GM18511 (cell line): Measurements from ENCODE around the gene MADCAM1.
"Not testable (repeated sequence)": the region's sequence is repeated elsewhere in the genome, so short reads cannot be mapped to it uniquely, and the experiment has no call there.

Source experiments
- ATAC-seq: cut with Tn5 transposase; IDR thresholded peaks from one replicate; pipeline ENCODE4 v1.9.1; 2021; ENCODE audit warnings: mild to moderate bottlenecking, moderate library complexity; ENCODE audit not compliant: unreplicated experiment

The MADCAM1 gene

DNA sequence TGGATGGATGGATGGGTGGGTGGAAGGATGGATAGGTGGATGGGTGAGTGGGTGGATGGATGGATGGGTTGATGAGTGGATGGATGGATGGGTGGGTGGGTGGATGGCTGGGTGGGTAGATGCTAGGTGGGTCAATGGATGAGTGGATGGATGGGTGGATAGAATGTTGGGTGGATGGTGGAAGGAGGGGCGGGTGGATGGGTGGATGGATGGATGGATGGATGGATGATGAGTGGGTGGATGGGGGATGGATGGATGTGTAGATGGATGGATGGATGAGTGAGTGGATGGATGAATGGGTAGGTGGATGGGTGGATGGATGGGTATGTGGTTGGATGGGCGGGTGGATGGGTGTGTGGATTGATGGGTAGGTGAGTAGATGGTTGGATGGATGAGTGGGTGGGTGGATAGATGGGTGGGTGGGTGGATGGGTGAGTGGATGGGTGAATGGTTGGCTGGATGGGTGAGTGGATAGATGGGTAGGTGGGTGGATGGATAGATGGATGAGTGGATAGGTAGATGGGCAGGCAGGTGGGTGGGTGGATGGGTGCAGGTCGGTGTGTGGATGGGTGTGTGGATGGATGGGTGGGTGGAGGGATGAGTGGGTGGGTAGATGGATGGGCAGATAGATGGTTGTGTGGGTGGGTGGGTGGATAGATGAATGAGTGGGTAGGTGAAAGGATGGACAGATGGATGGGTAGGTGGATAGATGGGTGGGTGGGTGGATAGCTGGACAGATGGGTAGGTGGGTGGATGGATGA, 31.1 kb upstream of the MADCAM1 start:
- ATAC-seq: no peak

DNA sequence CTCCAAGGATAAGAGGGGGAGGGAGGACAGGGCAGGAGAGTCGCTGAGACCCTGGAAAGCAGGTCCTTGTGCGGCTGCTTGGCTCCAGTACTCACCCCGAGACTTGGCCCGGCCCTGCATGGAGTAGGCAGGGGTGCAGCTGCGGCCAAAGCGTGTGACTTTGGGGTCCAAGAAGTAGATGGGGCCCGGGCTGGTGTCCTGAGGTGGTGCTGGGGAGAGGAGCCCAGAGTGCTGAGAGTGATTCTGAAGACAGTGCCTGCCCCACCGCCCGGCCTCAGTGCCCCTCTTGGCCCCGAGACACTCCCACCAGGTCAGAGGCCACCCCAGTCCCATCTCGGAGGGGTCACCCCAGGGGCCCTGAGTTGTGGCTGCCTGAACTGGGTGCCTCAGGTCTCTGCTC, 28.7 kb upstream of the MADCAM1 start:
- ATAC-seq: no peak

DNA sequence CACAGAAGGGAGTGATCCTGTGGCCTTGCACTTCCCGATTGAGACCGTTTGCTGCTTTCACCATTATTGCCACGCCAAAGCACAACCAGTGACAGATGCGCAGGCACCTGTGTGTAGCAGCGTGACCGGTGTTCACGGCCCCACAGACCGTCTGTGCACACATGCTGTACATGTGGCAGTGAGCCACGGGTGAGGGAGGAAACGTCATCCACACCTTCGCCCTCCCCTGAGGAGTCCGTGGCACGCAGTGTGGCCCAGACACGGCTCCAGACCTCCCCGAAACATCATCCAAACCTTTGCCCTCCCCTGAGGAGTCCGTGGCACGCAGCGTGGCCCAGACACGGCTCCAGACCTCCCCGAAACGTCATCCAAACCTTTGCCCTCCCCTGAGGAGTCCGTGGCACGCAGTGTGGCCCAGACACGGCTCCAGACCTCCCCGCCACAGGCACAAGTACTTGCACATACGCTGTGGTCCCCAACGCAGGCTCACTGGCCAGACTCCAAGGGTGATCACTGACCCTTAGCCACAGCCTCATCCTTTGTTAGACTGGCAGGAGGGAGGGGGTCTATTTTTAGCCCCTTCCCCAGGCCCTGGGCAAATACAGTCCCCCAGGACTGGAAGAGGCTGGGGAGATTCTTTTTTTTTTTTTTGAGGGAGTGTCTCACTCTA, 27.6 kb upstream of the MADCAM1 start:
- no peak for ATAC-seq

DNA sequence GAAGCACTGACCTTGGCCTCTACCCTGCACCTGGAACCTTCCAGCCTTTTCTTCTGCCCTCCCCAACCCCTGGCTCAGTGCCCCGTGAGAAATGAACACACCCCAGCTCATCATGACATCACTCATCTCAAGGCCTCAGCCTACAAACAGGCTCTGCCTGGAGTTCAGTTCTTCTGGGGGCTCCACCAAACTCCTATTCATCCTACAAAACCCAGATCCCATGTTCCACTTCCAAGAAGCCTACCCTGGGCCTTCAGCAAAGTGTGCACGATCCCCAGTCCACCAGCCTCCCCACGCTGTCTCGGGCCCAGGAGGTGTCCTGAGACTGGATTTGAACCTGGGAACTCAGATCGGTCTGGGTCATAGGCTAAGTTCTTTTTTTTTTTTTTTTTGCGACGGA, 26.5 kb upstream of the MADCAM1 start:
- ATAC-seq: no peak

DNA sequence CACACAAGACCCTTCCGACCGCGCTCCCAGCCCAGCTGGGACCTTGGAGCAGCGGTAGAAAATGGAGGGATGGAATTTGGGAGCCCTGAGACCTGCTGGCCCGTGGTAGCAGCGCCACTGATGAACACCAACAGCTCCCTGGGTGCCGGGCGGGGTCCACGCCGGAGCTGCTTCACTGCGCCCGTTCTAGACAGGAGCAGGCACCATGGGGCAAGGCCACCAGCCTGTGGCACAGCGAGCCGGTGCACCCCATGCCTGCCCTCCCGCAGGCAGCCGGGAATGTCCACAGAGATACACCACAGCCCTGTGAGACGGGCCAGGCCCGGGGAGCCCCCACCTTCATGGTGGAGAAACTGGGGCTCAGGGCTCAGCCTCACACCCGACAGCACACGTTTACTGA, 25.6 kb upstream of the MADCAM1 start:
- no peak for ATAC-seq

DNA sequence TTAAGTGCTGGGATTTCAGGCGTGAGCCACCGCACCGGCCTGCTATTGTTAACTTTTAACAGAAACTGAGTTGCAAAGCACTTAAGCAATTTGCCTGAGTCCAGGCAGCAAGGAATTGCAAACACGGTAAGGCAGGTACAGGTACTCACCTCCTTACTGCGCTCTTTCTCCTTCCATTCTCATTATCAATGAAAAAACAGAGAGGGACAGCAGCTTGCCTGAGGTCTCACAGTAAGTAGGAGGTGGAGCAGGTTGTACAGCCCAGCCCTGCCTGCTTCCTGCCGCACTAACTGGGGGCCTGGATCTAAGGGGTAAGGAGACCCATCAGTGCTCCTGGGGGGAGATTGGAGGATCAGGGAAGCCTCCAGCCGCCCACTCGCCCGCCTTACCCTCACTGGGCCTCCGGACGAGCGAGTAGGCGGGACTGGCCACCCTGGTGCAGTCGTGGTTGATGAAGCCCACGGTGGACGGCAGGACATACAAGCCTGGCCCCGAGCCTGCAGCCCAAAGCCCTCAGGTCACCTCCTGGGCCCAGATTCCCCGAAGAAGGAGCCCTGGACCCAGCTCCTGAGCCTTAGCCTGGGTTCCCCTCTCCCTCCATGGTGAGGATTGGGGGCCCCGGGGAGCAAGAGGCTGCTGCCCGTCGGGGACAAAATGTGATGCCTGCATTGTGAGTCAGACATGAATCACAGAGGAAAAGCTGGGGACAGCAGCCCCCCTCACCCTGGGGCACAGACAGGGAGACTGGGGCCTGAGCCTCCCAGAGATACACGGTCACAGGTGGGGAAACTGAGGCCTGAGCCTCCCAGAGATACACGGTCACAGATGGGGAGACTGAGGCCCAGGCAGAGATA, 24.1 kb upstream of the MADCAM1 start:
- ATAC-seq: no peak

DNA sequence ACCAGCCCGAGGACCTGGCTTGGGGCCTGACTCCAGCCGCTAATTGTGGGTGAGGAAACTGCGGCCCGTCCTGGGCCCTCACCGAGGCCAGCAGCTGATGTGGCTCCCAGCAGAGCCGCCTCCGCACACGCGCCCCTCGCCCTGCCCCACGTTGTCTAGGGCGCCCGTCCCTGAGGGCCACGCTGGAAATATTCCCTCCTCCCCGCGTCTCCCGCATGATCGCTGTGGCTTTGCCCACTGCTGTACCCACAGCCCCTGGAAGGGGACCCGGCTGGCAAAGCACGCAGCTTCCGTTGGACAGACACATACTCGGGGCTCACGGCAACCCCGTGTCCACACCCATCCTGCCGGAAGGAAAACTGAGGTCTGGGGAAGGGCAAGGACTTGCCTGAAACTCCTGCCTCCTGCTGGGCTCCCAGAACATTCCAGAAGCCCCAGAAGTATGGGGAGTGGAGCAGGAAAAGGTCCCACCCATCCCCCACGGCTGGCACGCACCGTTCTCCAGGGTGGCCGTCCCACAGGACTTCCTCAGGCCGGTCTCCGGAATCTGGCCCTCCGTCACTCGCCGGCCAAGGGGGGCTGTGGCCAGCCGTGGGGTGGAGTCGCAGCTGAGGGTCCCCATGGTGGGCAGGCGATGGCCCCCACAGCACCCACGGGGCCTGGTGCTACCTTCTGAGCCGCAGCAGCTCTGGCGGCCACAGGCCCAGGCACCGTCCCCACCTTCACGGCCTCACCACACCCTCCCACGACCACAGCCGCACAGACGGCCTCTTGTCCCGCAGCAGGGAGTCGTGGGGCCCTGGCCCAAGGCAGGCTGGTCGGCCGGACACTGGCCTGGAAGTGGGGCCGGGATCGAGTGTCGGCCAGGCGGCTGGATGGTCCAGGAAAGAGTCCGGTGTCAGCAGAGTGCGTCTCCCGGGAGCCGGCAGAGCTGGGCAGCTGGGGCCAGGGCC, 21.9 kb upstream of the MADCAM1 start:
- no peak for ATAC-seq

DNA sequence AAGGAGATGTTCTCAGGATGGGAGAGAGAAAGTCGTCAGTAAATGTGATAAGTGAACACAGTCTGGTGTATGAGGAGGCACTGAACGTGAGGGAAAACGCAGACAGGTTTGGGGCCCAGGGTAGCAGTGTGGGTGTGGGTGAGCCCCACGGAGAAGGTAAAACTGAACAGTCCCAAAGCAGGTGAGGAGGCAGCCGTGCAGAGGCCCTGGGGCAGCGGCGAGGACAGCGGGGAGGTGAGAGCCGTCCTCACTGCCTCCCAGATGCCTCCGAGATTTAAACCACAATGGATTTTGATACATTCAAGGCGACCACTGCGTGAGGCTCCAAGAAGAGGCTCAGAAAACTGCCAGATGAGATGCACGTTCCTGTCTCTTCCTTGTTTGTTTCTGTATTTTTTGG, 20.9 kb upstream of the MADCAM1 start:
- no peak for ATAC-seq

DNA sequence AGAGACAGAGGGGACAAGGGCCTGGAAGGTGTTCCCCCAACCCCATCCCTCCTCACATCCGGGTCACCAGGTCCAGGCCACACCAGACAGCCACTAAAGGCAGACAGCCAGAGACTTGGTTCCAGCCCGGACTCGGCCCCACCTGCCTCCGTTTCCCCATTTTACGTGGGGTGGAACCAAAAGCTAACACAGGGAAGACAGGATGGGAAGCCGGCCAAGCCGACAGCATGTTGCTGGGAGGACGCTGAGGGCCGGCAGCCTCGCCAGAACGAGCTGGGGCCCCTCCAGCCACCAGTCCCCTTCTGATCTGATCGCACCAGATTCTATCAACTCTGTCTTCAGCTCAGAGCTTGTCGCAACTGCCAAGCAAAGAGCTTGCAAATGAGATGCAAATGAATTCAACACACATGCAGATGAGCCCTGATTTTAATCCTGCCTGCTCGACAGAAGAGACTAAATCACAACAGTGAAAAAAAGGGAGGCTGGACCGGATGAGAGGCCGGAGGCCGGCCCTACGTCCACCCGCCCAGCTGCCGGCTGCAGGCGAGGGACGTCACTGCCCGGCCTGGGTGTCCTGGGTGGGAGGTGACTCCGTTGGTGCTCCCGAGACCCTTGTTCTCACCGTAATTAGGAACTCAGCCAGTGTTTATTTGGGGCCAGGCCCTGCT, 17.9 kb upstream of the MADCAM1 start:
- no peak for ATAC-seq

DNA sequence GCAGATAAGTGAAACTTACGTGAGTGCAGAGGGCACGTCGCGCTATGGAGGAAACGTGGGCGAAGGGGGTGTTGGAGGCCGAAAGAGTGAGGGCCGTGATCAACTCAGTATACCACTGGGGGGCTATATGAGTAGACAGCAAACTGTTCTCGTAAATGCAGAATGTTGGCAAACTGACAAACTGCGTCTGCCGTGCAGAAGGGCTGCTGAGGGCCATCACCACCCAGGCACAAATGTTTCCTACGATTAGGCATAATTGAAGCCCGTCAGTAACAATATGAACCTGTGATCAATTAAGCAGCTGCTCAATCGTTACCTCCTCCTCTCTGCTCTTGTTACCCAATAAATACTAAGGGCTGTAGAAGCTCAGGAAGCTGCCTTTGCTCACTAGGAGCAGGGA, 17.3 kb upstream of the MADCAM1 start:
- ATAC-seq: no peak

DNA sequence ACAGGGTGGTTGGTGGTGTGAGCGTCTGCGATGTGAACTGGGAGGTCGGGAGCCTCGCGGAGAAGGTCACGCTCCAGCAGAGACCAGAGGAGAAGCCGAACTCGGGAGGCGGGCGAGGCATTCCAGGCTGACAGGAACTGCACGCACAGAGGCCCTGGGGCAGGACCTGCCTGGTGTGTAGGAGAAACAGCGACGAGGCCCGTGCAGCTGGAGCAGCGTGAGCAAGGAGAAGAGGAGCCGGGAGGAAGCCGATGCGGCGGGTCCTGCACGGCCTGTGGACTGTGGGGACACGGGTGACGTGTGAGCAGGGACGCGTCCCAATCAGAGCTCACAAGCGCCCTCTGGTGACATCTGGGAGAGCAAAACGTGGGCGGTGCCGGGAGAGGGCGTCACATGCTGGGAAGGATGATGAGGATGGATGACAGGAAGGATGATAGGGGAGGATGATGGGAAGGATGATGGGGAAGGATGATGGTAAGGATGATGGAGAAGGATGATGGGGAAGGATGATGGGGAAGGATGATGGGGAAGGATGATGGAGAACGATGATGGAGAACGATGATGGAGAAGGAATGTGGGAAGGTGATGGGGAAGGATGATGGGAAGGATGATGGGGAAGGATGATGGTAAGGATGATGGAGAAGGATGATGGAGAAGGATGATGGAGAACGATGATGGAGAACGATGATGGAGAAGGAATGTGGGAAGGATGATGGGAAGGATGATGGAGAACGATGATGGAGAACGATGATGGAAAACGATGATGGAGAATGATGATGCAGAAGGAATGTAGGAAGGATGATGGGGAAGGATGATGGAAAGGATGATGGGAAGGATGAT, 16.1 kb upstream of the MADCAM1 start:
- ATAC-seq: no peak

DNA sequence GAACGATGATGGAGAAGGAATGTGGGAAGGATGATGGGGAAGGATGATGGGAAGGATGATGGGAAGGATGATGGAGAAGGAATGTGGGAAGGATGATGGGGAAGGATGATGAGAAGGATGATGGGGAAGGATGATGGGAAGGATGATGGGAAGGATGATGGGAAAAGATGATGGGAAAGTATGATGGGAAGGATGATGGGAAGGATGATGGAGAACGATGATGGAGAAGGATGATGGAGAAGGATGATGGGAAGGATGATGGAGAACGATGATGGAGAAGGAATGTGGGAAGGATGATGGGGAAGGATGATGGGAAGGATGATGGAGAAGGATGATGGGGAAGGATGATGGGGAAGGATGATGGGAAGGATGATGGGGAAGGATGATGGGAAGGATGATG, 15.2 kb upstream of the MADCAM1 start:
- ATAC-seq: not testable (repeated sequence)

DNA sequence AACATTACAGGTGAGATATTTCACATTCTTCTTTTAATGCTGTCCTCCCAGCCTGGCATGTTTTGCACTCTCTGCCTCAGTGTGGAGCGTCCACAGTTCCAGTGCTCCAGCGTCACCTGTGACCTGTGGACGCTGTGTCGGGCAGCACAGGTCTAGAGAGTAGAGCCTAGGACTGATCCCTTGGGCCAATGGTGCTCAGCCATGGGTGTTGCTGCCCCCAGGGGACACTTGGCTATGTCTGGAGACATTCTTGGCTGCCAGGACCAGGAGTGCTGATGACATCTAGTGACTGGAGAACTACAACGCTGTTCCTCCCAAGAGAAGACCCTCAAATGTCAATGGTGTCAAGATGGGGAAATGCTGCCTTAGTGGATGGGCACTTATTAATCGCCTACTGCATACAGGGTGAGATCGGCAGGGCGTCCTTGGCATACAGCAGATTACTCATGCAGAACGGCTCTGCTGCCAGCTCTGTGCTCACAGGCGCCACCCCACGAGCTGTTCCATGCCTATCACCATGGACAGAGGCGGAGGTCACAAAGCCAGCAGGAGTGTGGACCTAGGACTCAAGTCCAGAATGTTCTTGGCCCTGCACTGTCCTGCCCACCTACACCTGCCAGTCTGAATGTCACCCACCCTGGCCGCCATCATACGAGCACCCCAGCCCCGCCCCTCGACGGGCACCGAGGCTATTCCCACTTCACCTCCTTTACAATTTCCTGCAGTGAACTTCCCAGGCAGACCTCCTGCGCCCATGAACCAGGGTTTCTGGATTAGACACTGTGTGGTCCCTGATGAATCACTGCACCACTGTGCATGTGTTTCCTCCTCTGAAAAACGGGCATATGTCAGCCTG, 13.9 kb upstream of the MADCAM1 start:
- ATAC-seq: no peak

DNA sequence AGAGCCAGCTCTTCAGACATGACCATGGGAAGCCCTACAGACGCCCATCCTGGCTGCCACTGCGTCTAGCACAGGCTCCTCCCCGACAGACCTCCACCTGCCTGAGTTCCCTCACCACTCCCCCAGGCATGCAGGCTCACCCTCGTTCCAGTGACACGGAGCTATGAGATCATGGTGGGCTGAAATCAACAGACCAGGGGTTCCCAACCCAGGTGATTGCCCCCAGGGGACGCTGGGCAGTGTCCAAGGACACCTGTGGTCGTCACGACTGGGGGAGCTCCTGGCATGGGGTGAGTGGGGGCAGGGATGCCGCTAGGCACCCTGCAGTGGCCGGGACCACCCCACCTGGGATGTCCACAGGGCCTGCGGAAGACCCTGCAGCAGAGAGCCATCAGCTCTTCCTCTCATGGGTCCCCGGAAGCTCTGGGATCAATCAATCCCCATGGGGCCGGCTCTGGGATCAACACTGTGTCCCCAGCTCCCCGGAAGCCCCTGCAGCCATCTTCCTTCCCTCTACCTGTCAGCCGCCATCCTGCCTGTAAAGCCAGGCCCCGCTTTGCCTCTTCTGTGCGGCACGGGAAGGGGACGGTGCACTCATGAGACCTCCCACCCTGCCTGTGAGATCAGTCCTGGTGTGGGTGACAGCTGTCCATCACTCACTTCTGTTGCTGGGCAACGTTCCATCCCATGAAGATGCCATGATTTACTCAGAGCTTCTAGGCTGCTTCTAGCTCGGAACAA, 12.8 kb upstream of the MADCAM1 start:
- no peak for ATAC-seq

DNA sequence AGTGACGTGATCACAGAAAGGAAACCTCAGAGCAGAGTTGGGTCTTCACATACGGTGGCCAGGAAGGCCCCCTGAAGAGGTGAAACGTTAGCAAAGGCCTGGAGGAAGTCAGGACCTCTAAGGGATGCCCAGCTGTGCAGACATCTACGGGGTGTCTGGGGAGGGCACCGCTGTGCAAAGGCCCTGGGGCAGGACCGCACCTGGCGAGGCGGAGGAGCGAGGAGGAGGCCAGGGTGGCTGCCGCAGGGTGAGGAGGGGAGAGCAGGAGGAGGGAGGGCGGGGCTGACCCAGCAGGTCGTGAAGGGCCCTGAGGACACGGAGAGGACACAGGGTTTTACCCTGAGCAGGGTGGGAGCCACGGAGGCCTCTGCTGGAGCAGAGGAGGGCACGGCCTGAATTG, 11.8 kb upstream of the MADCAM1 start:
- no peak for ATAC-seq

DNA sequence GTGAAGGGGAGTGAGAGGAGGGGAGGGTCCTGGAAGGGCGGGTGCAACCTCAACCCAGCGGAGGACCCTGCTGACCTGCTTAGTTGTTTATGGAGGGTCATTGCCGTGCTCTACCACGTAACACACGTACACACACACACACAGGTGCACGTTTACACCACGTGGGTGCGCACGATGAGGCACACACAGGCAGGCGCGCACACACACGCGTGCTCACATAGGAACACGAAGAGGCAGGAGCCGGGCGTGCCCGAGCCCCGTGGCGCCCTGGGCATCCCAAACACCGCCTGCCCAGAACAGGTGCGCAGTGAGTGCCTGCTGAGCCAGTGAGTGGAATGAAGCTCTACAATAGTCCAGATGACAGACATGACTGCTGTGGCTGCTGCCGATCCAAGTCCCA, 11.2 kb upstream of the MADCAM1 start:
- no peak for ATAC-seq

DNA sequence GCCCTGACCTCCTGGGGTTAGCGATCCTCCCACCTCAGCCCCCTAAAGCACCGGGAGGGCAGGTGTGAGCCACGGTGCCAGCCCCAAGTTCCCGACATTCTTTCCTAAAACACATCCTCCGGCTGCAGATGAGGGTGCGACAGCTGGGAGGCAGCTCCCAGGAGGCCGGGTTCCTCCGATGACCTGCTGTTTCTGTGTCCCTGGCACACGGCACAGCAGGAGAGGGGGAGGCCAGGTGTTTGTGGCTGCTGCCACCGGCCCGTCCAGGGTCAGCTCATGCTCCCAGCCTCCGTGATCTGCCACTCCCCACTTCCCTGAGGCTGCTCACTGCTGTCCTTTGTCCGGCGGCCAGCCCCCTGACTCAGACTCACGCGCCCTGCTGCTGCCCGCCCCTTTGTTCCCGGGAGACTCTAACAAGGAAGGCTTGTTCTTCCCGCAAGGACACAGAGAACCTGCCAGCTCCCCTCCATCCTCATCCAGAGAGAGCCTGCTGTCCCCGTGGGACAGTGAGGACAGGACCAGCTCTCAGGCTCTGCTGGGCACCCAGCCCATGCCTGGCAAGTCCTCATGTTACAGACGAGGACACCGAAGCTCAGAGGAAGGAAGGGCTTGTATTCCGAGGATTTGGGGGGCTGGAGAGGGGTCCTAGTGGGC, 10.6 kb upstream of the MADCAM1 start:
- ATAC-seq: no peak
